Activated naive CD8-positive, alpha-beta T cell treated with anti-CD3 and anti-CD28 coated beads, Interleukin-2, amount 10 ng/mL, durations not matched to agents 7 days and 5 days (primary cell): ENCODE data around the gene FAU. TPM values are rescaled to one million over a fixed set of nuclear protein-coding genes. Genes with fewer than 3 reads are reported as not detected.

Source experiments
- microRNA-seq: library from miRNA; unstranded; fragments of <30 nt; microRNA quantifications from one replicate; pipeline ENCODE4 v1.2.0, GENCODE V29; 2022
- total RNA-seq, 2 experiments: library from RNA; stranded (reverse); gene quantifications; one replicate each; pipeline ENCODE4 v1.2.3, GENCODE V29; 2021

FAU gene
- total RNA-seq, 2 experiments from 2014 or later: 1,110 to 1,162 TPM

Small RNAs within 50 kb of the gene (microRNA-seq; reads per million reads assigned to microRNA genes)
- gene MIR6751: not detected

Other genes starting within 250 kb of the FAU start
- 100 to 1,000 TPM; 187 to 195 TPM for gene EHD1, start 243.5 kb downstream of the FAU start, total RNA-seq
- gene ATG2A, start 204.9 kb downstream of the FAU start, total RNA-seq: 10 to 100 TPM; 34.5 to 39.7 TPM
- 10 to 100 TPM; 18.6 to 22.3 TPM for gene PPP2R5B, start 197.4 kb downstream of the FAU start, total RNA-seq
- not detected for gene GPHA2, start 186.2 kb downstream of the FAU start, total RNA-seq
- not detected for gene MAJIN, start 150.0 kb downstream of the FAU start, total RNA-seq
- 1 to 10 TPM; 1.2 TPM for gene BATF2, start 125.2 kb downstream of the FAU start, total RNA-seq
- gene ARL2, start 108.0 kb downstream of the FAU start, total RNA-seq: 10 to 100 TPM; 69.5 to 70.2 TPM
- gene SNX15, start 94.7 kb downstream of the FAU start, total RNA-seq: 10 to 100 TPM; 22.4 to 28.3 TPM
- 10 to 100 TPM; 24.2 to 25.8 TPM for gene SAC3D1, start 80.9 kb downstream of the FAU start, total RNA-seq
- 10 to 100 TPM; 19.8 to 22.3 TPM for gene NAALADL1, start 63.6 kb downstream of the FAU start, total RNA-seq
- gene CDCA5, start 38.1 kb downstream of the FAU start, total RNA-seq: 10 to 100 TPM; 85.5 to 95.7 TPM
- gene ZFPL1, start 37.9 kb downstream of the FAU start, total RNA-seq: 10 to 100 TPM; 37.3 to 41.2 TPM
- gene VPS51, start 25.9 kb downstream of the FAU start, total RNA-seq: 100 to 1,000 TPM; 130 to 138 TPM
- gene TM7SF2, start 10.3 kb downstream of the FAU start, total RNA-seq: 10 to 100 TPM; 26.1 to 26.2 TPM
- gene ZNHIT2, start 4.4 kb downstream of the FAU start, total RNA-seq: 10 to 100 TPM; 11.1 to 11.9 TPM
- 10 to 100 TPM; 50.7 to 53.6 TPM for gene MRPL49, start 187 bp upstream of the FAU start, total RNA-seq
- gene SYVN1, start 12.4 kb upstream of the FAU start, total RNA-seq: 10 to 100 TPM; 43.4 to 45.1 TPM
- not detected for gene SPDYC, start 48.1 kb upstream of the FAU start, total RNA-seq
- gene CAPN1, start 59.8 kb upstream of the FAU start, total RNA-seq: 100 to 1,000 TPM; 164 to 174 TPM
- gene POLA2, start 139.8 kb upstream of the FAU start, total RNA-seq: 10 to 100 TPM; 57.3 to 62.2 TPM
- gene CDC42EP2, start 192.7 kb upstream of the FAU start, total RNA-seq: 1 to 10 TPM in 1 of 2 experiments, under 1 TPM in 1; 0.51 to 1.7 TPM
- gene DPF2, start 211.7 kb upstream of the FAU start, total RNA-seq: 10 to 100 TPM; 80.2 to 82.7 TPM
- 1 to 10 TPM in 1 of 2 experiments, under 1 TPM in 1; 0.97 to 1.2 TPM for gene TIGD3, start 232.6 kb upstream of the FAU start, total RNA-seq